Right lobe of liver (tissue), 6 donors: Measurements from ENCODE around the gene NAA50. TPM values are rescaled to one million over a fixed set of nuclear protein-coding genes. Genes with fewer than 3 reads are reported as not detected.
A peak's percentile ranks its signal among the peaks of the same experiment; 100 is the strongest.

Experiments used
- ATAC-seq, 4 donors: fragments of 200-7000 bp; cut with Tn5 transposase; one replicate each; pipeline ENCODE4 v1.9.1; 2020; ENCODE audit warnings: mild to moderate bottlenecking in 4 of 4, moderate library complexity in 4 of 4
- DNase-seq, 3 donors: peaks; one replicate each; pipeline ENCODE4 v3.0.0-alpha.2; 2020
- H3K27ac ChIP-seq, 3 donors: fragments of 200-600 bp; one replicate each; pipeline ENCODE4 v1.8.0; 2022
- H3K27me3 ChIP-seq, 2 donors: fragments of 200-600 bp; one replicate each; pipeline ENCODE4 v1.8.0; 2022
- H3K36me3 ChIP-seq, 4 donors: fragments of 200-600 bp; sonication (generic) in 1 of 4; one replicate each; pipeline versions ENCODE4 v1.5.1 to v1.8.0; 2017 to 2022; ENCODE audit warnings: control low read depth in 1 of 4
- H3K4me1 ChIP-seq, 4 donors: fragments of 200-600 bp; sonication (generic) in 1 of 4; one replicate each; pipeline versions ENCODE4 v1.5.1 to v1.8.0; 2017 to 2022; ENCODE audit warnings: control low read depth in 1 of 4
- H3K4me3 ChIP-seq, 3 donors: fragments of 200-600 bp; one replicate each; pipeline ENCODE4 v1.8.0; 2022
- H3K9me3 ChIP-seq, 4 donors: fragments of 200-600 bp; sonication (generic) in 1 of 4; one replicate each; pipeline versions ENCODE4 v1.5.1 to v1.8.0; 2017 to 2022; ENCODE audit warnings: control low read depth in 1 of 4
- CTCF ChIP-seq, 4 donors: fragments of 200-600 bp in 3 of 4; fragments of 450-650 bp in 1 of 4; IDR thresholded peaks; one replicate each; pipeline versions ENCODE4 v1.5.1 to v1.8.0; 2016 to 2022; ENCODE audit warnings: antibody characterized with exemption in 4 of 4, mild to moderate bottlenecking in 2 of 4
- POLR2A ChIP-seq: fragments of 450-650 bp; IDR thresholded peaks from one replicate; pipeline ENCODE4 v1.6.1; 2017; ENCODE audit warnings: antibody characterized with exemption, mild to moderate bottlenecking
- WGBS: methylation state at CpG from one replicate; pipeline ENCODE4 v1.1.6; 2018; ENCODE audit warnings: low coverage, low lambda C conversion rate; ENCODE audit not compliant: insufficient coverage; ENCODE audit errors: missing lambda C conversion rate; 5-methylcytosine and 5-hydroxymethylcytosine counted together
- intact Hi-C, 2 donors: fragments of 100-400 bp; cut with DNase I; formaldehyde crosslinking; loops; one replicate each; pipeline versions ENCODE4 v1.11.2 to v1.14.1; 2022
- total RNA-seq, 6 experiments: library from RNA; depleted of rRNA in 2 of 6; stranded (reverse); fragments of >200 nt in 2 of 6; fragmentation: NEBNext Ultra II Directional in 3 of 6; extraction: Animal tissue kit (Norgen Biotek cat#: 25700) in 3 of 6; gene quantifications; one replicate each; pipeline versions ENCODE4 v1.1.0 to v1.2.4, GENCODE V29; 2016 to 2023
- donor health status: DM: no; HTN: yes; CAD: no.
- donor health status: DM: no; HTN: no; CAD: no.
- donor health status: DM: no; HTN: no; CAD: no.
- donor health status: DM: no; HTN: yes; CAD: no.
- donor health status: DM: no; HTN: yes; CAD: no.

Gene NAA50
- total RNA-seq, 6 experiments from 2014 or later, result 56.1 to 130 (median 60.9) TPM

- DNase-seq (no peak), ATAC-seq (no peak)
- no peaks in the 10 kb centered on the region for H3K27me3 ChIP-seq
- no peaks in the 10 kb centered on the region for H3K36me3 ChIP-seq
- 9% methylated on average over 8 of the region's 8 CpGs for WGBS
- peak overlapping the region; percentile 99 for H3K27ac ChIP-seq
- H3K4me3 ChIP-seq, result peak overlapping the region; percentile 83 to 91 (median 84)
- intact Hi-C loops, result no loop called here
- no peaks in the 10 kb centered on the region for H3K9me3 ChIP-seq
- peaks cover 0 to 49% (median 13%) of the 10 kb centered on the region in 4 donors for H3K4me1 ChIP-seq
- TF ChIP-seq POLR2A (no peak), CTCF (IDR thresholded peaks at IDR 0.05) (no peak)
Measured at GRCh38 chr3:113695431-113695785, 50.6 kb downstream of the NAA50 start.

GRCh38 chr3:113690482-113690881 is 55.6 kb downstream of the NAA50 start:
- 46% methylated on average over 3 of the region's 3 CpGs for WGBS
- peaks cover 0 to 61% (median 25%) of the 10 kb centered on the region in 4 donors for H3K4me1 ChIP-seq
- no peak for DNase-seq

GRCh38 chr3:113685956-113686721 is 59.9 kb downstream of the NAA50 start:
- Histone ChIP-seq H3K4me1 (peaks cover 0 to 40% (median 22%) of the 10 kb centered on the region in 4 donors), H3K27me3 (no peaks in the 10 kb centered on the region), H3K9me3 (no peaks in the 10 kb centered on the region), H3K36me3 (no peaks in the 10 kb centered on the region), H3K27ac (peak overlapping the region; percentile 27 to 59 (median 55)), H3K4me3 (no peak overlapping the region)
- DNase-seq (peak; percentile 25 to 78 (median 68)), ATAC-seq (peak; percentile 89 to 94 (median 91))
- TF ChIP-seq POLR2A (no peak), CTCF (IDR thresholded peaks at IDR 0.05) (peak in 2 of 4 donors; percentile 12 to 25)
- intact Hi-C loops, result no loop called here
- WGBS, result 33% methylated on average over 1 of the region's 2 CpGs

More at GRCh38 chr3:113690482-113690881, 55.6 kb downstream of the NAA50 start:
- ATAC-seq, result peak in 3 of 4 donors; percentile 12 to 33 (median 20)
- TF ChIP-seq CTCF (IDR thresholded peaks at IDR 0.05), result no peak
- no peak for TF ChIP-seq POLR2A
- no peak overlapping the region for H3K4me3 ChIP-seq
- no peaks in the 10 kb centered on the region for H3K27me3 ChIP-seq
- no peaks in the 10 kb centered on the region for H3K36me3 ChIP-seq
- no peaks in the 10 kb centered on the region for H3K9me3 ChIP-seq
- intact Hi-C loops, result no loop called here
- H3K27ac ChIP-seq, result peak overlapping the region in 2 of 3 donors; percentile 19 to 34

GRCh38 chr3:113685124-113685523 is 60.9 kb downstream of the NAA50 start:
- H3K36me3 ChIP-seq, result no peaks in the 10 kb centered on the region
- TF ChIP-seq CTCF (IDR thresholded peaks at IDR 0.05), result no peak
- no peak for TF ChIP-seq POLR2A
- no peaks in the 10 kb centered on the region for H3K27me3 ChIP-seq
- H3K27ac ChIP-seq, result peak overlapping the region; percentile 27 to 59 (median 55)
- H3K4me1 ChIP-seq, result peaks cover 0 to 30% (median 17%) of the 10 kb centered on the region in 4 donors
- no peaks in the 10 kb centered on the region for H3K9me3 ChIP-seq
- DNase-seq (peak in 1 of 3 donors; percentile 34), ATAC-seq (peak; percentile 46 to 76 (median 64))
- intact Hi-C loops, result no loop called here
- WGBS, result 20% methylated on average over 2 of the region's 5 CpGs
- H3K4me3 ChIP-seq, result no peak overlapping the region
